ENCODE data around the gene BRAF. TPM values are rescaled to one million over a fixed set of nuclear protein-coding genes. Genes with fewer than 3 reads are reported as not detected.

Gene BRAF
- total RNA-seq, 4 donors from 2014 or later = 36.5 to 59.6 (median 45.4) TPM

GRCh38 chr7:140734729-140735128 is 190.0 kb downstream of the BRAF start:
- DNase-seq (ENCODE audit: low spot score in 2 of 2) = no peak
- intact Hi-C loops (cut with DNase I; ENCODE audit: low total_unique reads) = no loop called here
- TF ChIP-seq CTCF (IDR thresholded peaks at IDR 0.05) = no peak
- TF ChIP-seq POLR2A (IDR thresholded peaks at IDR 0.05) = no peak
- WGBS, 2 donors = 92 to 100% methylated on average over 2 of the region's 2 CpGs
- H3K4me3 ChIP-seq (ENCODE audit: low read depth, poor library complexity, severe bottlenecking) = no peak overlapping the region

- no peak overlapping the region for H3K4me3 ChIP-seq (ENCODE audit: low read depth, poor library complexity, severe bottlenecking)
- intact Hi-C loops (cut with DNase I; ENCODE audit: low total_unique reads) = no loop called here
- DNase-seq (ENCODE audit: low spot score in 2 of 2) = no peak
- 55 to 70% methylated on average over 2 of the region's 2 CpGs for WGBS, 2 donors
- TF ChIP-seq POLR2A (IDR thresholded peaks at IDR 0.05) = no peak
- TF ChIP-seq CTCF (IDR thresholded peaks at IDR 0.05) = no peak
Measured at GRCh38 chr7:140734096-140734495, 190.6 kb downstream of the BRAF start.

DNA sequence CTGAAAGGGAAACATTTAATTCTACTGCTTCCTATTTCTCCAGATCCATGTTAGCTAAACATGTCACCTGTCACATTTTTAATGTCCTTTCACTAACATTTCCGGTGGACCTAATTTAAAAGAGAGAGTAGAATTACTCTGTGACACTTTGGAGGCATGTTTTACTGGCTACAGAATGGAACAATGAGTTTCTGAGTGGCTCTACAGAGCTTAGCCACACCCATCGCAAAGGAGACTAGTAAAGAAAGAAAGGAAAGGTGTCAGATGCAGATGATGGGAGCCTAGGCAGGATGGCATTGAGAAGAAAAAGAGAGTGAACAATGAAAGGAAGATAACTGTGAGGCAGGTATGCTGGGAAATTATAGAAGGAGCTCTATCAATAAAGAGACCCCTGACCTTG is 192.3 kb downstream of the BRAF start:
- 94 to 95% methylated on average over 2 of the region's 2 CpGs for WGBS, 2 donors
- no peak for DNase-seq (ENCODE audit: low spot score in 2 of 2)
- no peak overlapping the region for H3K4me3 ChIP-seq (ENCODE audit: low read depth, poor library complexity, severe bottlenecking)
- intact Hi-C loops (cut with DNase I; ENCODE audit: low total_unique reads) = no loop called here
- TF ChIP-seq CTCF (IDR thresholded peaks at IDR 0.05) (no peak), POLR2A (IDR thresholded peaks at IDR 0.05) (no peak)

GRCh38 chr7:140726281-140726680 is 198.4 kb downstream of the BRAF start:
- H3K4me3 ChIP-seq (ENCODE audit: low read depth, poor library complexity, severe bottlenecking) = no peak overlapping the region
- intact Hi-C loops (cut with DNase I; ENCODE audit: low total_unique reads) = no loop called here
- no peak for DNase-seq (ENCODE audit: low spot score in 2 of 2)
- TF ChIP-seq CTCF (IDR thresholded peaks at IDR 0.05) (no peak), POLR2A (IDR thresholded peaks at IDR 0.05) (no peak)
- WGBS, 2 donors = 77 to 83% methylated on average over 2 of the region's 2 CpGs

DNA sequence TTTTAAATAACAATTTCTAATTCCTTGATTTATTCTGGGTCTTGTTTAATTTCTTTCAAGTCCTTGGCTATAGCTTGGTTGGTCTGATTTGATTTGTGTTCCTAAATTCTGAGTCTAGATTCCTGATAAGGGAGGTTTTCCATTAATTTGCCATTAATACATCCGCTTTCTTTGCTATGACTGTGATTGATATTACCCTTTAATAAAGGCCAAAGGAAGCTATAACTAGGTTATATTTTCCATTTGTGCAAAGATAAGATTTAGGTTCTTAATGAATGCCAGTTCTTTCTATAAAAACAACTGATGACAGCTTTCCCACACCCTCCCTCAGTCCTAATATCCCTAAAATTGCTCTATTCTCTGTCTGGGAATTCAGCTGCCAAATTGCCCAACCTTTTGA is 200.0 kb downstream of the BRAF start:
- no peak overlapping the region for H3K4me3 ChIP-seq (ENCODE audit: low read depth, poor library complexity, severe bottlenecking)
- no peak for DNase-seq (ENCODE audit: low spot score in 2 of 2)
- TF ChIP-seq CTCF (IDR thresholded peaks at IDR 0.05) (no peak), POLR2A (IDR thresholded peaks at IDR 0.05) (no peak)
- WGBS, 2 donors = 97 to 100% methylated on average over 1 of the region's 1 CpG
- intact Hi-C loops (cut with DNase I; ENCODE audit: low total_unique reads) = no loop called here

DNA sequence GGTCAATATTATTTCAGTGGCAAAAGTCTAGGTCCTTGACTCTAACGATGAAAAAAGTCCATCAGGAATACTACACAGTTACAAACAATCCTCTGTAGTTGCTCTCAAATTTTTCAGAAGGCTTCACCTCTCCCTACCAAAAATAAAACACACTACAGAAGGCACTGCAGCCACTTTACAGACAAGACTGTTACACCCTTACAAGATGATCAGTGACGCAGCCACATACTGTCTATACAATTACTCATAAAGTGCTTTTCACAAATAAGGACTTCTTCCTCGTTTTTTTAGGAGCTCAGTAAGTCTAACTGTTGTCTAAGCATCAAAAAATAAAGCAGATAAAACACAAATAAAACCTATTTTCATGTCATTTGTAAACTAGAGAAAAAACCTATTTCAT is 201.2 kb downstream of the BRAF start:
- no peak for DNase-seq (ENCODE audit: low spot score in 2 of 2)
- 88 to 94% methylated on average over 3 of the region's 3 CpGs for WGBS, 2 donors
- intact Hi-C loops (cut with DNase I; ENCODE audit: low total_unique reads) = no loop called here
- no peak overlapping the region for H3K4me3 ChIP-seq (ENCODE audit: low read depth, poor library complexity, severe bottlenecking)
- TF ChIP-seq POLR2A (IDR thresholded peaks at IDR 0.05) = no peak
- no peak for TF ChIP-seq CTCF (IDR thresholded peaks at IDR 0.05)

Measured in lower leg skin (tissue), 4 donors.